ENCODE data around the gene LINGO4. TPM values are rescaled to one million over a fixed set of nuclear protein-coding genes. Genes with fewer than 3 reads are reported as not detected.

Gene LINGO4
- total RNA-seq, 1 donor from 2014 or later: not detected

DNA sequence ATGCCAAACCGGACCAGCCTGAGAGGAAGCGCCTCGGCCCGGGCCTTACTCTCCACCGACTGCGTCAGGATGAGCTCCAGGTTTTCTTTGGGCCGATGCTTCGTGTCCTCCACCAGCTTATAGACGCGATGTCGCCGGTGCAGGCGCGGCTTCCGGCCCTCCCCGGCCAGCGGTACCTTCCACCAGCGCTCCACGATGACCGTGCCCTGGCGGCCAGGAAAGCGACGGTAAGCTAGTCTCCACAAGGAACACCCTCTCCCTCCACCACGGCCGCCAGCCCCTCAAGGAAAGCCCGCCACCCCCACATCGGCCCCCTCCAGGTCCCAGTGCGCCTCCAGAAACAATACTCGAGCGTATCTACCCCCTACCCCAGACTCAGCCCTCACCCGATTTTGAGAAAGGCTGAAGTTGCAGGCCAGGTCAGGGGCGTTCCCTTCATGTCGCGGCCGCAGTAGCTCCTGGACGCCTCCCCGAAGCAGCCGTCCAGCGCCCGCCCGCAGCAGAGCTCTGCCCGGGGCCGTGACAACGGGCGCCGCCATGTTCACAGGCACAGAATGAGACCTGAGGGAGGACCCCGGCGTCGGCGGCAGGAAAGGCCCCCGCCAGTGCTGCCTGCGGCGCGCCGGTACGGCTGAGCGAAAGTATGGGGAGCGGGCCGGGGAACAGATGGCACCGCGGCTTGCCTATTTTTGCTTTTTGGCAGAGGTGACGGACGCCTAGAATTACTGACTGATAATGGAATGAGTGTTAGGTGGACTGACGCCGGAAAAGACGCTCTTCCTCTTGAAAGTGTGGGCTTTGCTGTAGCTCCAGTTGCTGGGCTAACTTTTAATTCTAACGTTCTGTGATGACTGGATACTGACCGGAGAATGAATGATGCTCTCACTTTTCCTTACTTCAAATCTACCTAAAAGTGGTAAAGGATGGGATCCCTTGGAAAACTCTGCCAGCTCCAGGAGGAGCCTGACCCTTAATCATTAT is 42.0 kb downstream of the LINGO4 start, which contains the start of gene MRPL9:
Gene MRPL9 (minus strand): TSS at position 556 of the 981 bp plus-strand sequence. CDS start 17 bp downstream, at position 539.
- Mint-ChIP-seq H3K36me3 (ENCODE audit: low read depth) (peaks cover 18% of the 10 kb centered on the region), H3K27ac (ENCODE audit: unreplicated experiment) (peak within 1 kb of the TSS; percentile 85), H3K27me3 (ENCODE audit: low read depth) (no peaks in the 10 kb centered on the region), H3K4me1 (ENCODE audit: low read depth) (peaks cover 19% of the 10 kb centered on the region), H3K4me3 (ENCODE audit: unreplicated experiment) (peak within 1 kb of the TSS; percentile 91), H3K9me3 (ENCODE audit: low read depth) (no peaks in the 10 kb centered on the region)
- peak; percentile 93 for DNase-seq (ENCODE audit: low spot score)
- TF ChIP-seq, protein P1, sequence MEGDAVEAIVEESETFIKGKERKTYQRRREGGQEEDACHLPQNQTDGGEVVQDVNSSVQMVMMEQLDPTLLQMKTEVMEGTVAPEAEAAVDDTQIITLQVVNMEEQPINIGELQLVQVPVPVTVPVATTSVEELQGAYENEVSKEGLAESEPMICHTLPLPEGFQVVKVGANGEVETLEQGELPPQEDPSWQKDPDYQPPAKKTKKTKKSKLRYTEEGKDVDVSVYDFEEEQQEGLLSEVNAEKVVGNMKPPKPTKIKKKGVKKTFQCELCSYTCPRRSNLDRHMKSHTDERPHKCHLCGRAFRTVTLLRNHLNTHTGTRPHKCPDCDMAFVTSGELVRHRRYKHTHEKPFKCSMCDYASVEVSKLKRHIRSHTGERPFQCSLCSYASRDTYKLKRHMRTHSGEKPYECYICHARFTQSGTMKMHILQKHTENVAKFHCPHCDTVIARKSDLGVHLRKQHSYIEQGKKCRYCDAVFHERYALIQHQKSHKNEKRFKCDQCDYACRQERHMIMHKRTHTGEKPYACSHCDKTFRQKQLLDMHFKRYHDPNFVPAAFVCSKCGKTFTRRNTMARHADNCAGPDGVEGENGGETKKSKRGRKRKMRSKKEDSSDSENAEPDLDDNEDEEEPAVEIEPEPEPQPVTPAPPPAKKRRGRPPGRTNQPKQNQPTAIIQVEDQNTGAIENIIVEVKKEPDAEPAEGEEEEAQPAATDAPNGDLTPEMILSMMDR (IDR thresholded peaks at IDR 0.05): peak; percentile 34

DNA sequence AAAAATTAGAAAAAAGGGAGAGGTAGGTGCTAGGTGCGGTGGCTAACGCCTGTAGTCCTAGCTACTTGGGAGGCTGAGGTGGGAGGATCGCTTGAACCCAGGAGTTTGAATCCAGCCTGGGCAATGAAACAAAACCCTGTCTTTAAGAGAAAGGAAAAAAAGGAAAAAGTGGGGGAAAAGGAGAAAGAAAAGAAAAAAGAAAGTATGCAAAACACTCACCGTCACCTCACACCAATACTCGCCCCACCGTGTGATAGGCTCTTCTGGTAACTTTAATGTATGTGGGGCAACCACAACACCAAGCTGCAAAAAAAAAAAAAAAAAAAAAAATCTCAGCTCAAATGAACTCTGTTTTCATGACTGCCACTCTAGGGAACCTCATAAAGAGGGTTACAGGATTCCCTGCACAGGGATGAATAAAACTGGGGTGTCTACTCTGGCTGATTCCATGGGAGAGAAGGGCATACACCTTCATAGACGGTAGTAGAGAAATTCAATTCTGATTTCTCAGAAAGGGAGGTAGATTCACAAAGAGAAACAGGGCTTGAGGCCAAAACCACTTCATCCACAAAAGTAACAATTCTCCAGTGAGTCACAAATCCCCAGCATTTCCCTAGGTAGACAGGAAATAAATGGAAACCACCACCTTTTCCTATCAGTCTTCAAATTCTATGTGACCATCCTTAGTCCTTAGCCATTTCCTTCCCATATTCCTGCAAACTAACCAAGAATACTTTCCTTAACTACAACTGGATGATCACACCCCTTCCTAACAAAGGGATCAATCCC is 44.4 kb downstream of the LINGO4 start:
- TF ChIP-seq, protein P1 (IDR thresholded peaks at IDR 0.05): no peak
- Mint-ChIP-seq H3K4me3 (ENCODE audit: unreplicated experiment) (no peak overlapping the region), H3K4me1 (ENCODE audit: low read depth) (peaks cover 19% of the 10 kb centered on the region), H3K9me3 (ENCODE audit: low read depth) (no peaks in the 10 kb centered on the region), H3K27ac (ENCODE audit: unreplicated experiment) (no peak overlapping the region), H3K36me3 (ENCODE audit: low read depth) (peaks cover 20% of the 10 kb centered on the region), H3K27me3 (ENCODE audit: low read depth) (no peaks in the 10 kb centered on the region)
- no peak for DNase-seq (ENCODE audit: low spot score)

DNA sequence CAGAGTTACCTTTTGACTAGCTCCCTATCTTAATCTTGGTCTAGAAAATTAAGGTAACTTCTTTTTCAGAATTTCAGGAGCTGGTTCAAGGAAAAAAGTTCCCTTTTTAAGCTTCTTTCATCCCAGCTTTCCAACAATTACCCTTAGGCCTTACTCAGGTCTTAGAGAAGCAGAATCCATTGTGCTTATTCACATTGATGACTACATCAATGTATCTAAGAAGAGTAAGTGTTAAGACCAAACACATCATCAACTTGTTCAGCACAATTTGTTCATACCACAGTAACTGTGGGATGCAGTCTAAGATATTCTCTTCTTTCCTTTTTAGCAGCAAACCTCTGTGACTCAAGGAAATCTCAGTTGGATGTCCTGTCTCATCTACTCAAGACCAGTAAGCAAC is 46.0 kb downstream of the LINGO4 start:
- H3K27me3 Mint-ChIP-seq (ENCODE audit: low read depth): no peaks in the 10 kb centered on the region
- H3K4me3 Mint-ChIP-seq (ENCODE audit: unreplicated experiment): no peak overlapping the region
- H3K36me3 Mint-ChIP-seq (ENCODE audit: low read depth): peaks cover 20% of the 10 kb centered on the region
- H3K4me1 Mint-ChIP-seq (ENCODE audit: low read depth): peaks cover 16% of the 10 kb centered on the region
- no peaks in the 10 kb centered on the region for H3K9me3 Mint-ChIP-seq (ENCODE audit: low read depth)
- no peak for DNase-seq (ENCODE audit: low spot score)
- TF ChIP-seq, protein P1 (IDR thresholded peaks at IDR 0.05): no peak
- no peak overlapping the region for H3K27ac Mint-ChIP-seq (ENCODE audit: unreplicated experiment)

DNA sequence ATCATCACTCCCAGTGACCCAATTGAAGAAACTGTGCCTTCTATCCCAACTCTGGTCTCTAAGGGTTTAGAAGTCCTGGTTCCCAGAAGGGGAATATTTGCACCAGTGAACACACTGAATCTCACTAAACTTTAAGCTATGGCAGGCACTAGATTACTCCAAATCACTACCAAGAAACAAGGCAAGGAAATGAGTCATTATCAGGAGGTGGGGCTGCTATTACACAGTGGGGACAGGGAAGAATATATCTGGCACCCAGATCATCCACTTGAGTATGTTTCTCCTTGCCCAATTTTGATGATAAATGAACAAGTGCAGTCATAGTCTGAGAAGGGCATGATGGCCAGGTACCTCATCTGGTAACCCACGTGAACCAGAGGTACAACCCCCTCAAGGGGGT is 48.9 kb downstream of the LINGO4 start:
- H3K4me1 Mint-ChIP-seq (ENCODE audit: low read depth): no peaks in the 10 kb centered on the region
- TF ChIP-seq, protein P1 (IDR thresholded peaks at IDR 0.05): no peak
- H3K4me3 Mint-ChIP-seq (ENCODE audit: unreplicated experiment): no peak overlapping the region
- no peak for DNase-seq (ENCODE audit: low spot score)
- no peak overlapping the region for H3K27ac Mint-ChIP-seq (ENCODE audit: unreplicated experiment)
- peaks cover 3% of the 10 kb centered on the region for H3K27me3 Mint-ChIP-seq (ENCODE audit: low read depth)
- H3K36me3 Mint-ChIP-seq (ENCODE audit: low read depth): peaks cover 15% of the 10 kb centered on the region
- no peaks in the 10 kb centered on the region for H3K9me3 Mint-ChIP-seq (ENCODE audit: low read depth)

Other genes starting within 250 kb of the LINGO4 start
- 39.0 to 39.5 TPM (median 39.3 TPM) in 3 replicates for gene SNX27, start 193.4 kb downstream of the LINGO4 start, total RNA-seq
- gene CELF3, start 88.6 kb downstream of the LINGO4 start, total RNA-seq: not detected in 3 replicates
- gene RIIAD1, start 83.9 kb downstream of the LINGO4 start, total RNA-seq: not detected in 3 replicates
- 48.3 to 58.2 TPM (median 55.5 TPM) in 3 replicates for gene MRPL9, start 41.9 kb downstream of the LINGO4 start, total RNA-seq
- gene TDRKH, start 14.9 kb downstream of the LINGO4 start, total RNA-seq: 4.7 to 6.8 TPM (median 6.4 TPM) in 3 replicates
- gene RORC, start 26.4 kb upstream of the LINGO4 start, total RNA-seq: not detected in 3 replicates
- gene C2CD4D, start 34.4 kb upstream of the LINGO4 start, total RNA-seq: not detected in 3 replicates
- gene THEM5, start 48.3 kb upstream of the LINGO4 start, total RNA-seq: not detected in 3 replicates
- 6.9 to 12.5 TPM (median 7.0 TPM) in 3 replicates for gene THEM4, start 104.1 kb upstream of the LINGO4 start, total RNA-seq
- 454 to 578 TPM (median 560 TPM) in 3 replicates for gene S100A10, start 188.4 kb upstream of the LINGO4 start, total RNA-seq
- gene S100A11, start 231.6 kb upstream of the LINGO4 start, total RNA-seq: 546 to 749 TPM (median 741 TPM) in 3 replicates

All from chondrocyte (in vitro differentiated cells).